ENCODE data around the gene ARMC6.

Gene ARMC6

GRCh38 chr19:19033426-19034203 lies at the start of gene ARMC6, which contains the start of gene SUGP2:
Gene ARMC6, plus strand, starts transcription at chr19:19033603. Its CDS starts 607 bp downstream, at chr19:19034210.
Gene SUGP2, minus strand, starts transcription at chr19:19033517. Its CDS starts 2,446 bp downstream, at chr19:19031071.
- peak within 1 kb of the TSS; percentile 98 for H3K4me2 ChIP-seq (ENCODE audit: low read depth, low read length, poor library complexity, severe bottlenecking)
- peak within 1 kb of the TSS; percentile 79 for H3K4me3 ChIP-seq (ENCODE audit: insufficient read depth, low read length, poor library complexity, severe bottlenecking)
- no peaks in the 10 kb centered on the region for H3K9me2 ChIP-seq (replicated peaks; ENCODE audit: insufficient read depth, low read length)
- H3K27me3 ChIP-seq (ENCODE audit: low read length) = no peaks in the 10 kb centered on the region
- TF ChIP-seq EZH2phosphoT487 (conservative IDR thresholded peaks at IDR 0.05; ENCODE audit: low read length) (no peak), CTCF (IDR thresholded peaks at IDR 0.05; ENCODE audit: insufficient read depth, low read length, poor library complexity, severe bottlenecking) (no peak)
- peaks cover 13% of the 10 kb centered on the region for H3K36me3 ChIP-seq (ENCODE audit: low read length)
- H3K27ac ChIP-seq (ENCODE audit: low read depth, low read length) = peak within 1 kb of the TSS; percentile 81
- H3F3A ChIP-seq (ENCODE audit: insufficient read depth) = no peaks in the 10 kb centered on the region
- peaks cover 84% of the 10 kb centered on the region for H3K79me2 ChIP-seq (ENCODE audit: insufficient read depth, low read length)
- peak within 1 kb of the TSS; percentile 81 for H3K9ac ChIP-seq (ENCODE audit: low read length)
- H4K20me1 ChIP-seq (ENCODE audit: low read depth, low read length) = no peaks in the 10 kb centered on the region
- peak within 1 kb of the TSS; percentile 49 for H2AFZ ChIP-seq (ENCODE audit: low read depth, low read length, severe bottlenecking)
- no peaks in the 10 kb centered on the region for H3K9me3 ChIP-seq (ENCODE audit: insufficient read depth, low read length)

GRCh38 chr19:18984251-18984650 lies 49.2 kb upstream of the ARMC6 start:
- no peaks in the 10 kb centered on the region for H3K79me2 ChIP-seq (ENCODE audit: insufficient read depth, low read length)
- no peaks in the 10 kb centered on the region for H3F3A ChIP-seq (ENCODE audit: insufficient read depth)
- no peaks in the 10 kb centered on the region for H4K20me1 ChIP-seq (ENCODE audit: low read depth, low read length)
- no peak overlapping the region for H3K9ac ChIP-seq (ENCODE audit: low read length)
- H3K4me3 ChIP-seq (ENCODE audit: insufficient read depth, low read length, poor library complexity, severe bottlenecking) = no peak overlapping the region
- TF ChIP-seq CTCF (IDR thresholded peaks at IDR 0.05; ENCODE audit: insufficient read depth, low read length, poor library complexity, severe bottlenecking) (no peak), EZH2phosphoT487 (conservative IDR thresholded peaks at IDR 0.05; ENCODE audit: low read length) (no peak)
- H3K4me2 ChIP-seq (ENCODE audit: low read depth, low read length, poor library complexity, severe bottlenecking) = no peak overlapping the region
- H3K9me2 ChIP-seq (replicated peaks; ENCODE audit: insufficient read depth, low read length) = no peaks in the 10 kb centered on the region
- no peaks in the 10 kb centered on the region for H3K36me3 ChIP-seq (ENCODE audit: low read length)
- no peak overlapping the region for H3K27ac ChIP-seq (ENCODE audit: low read depth, low read length)
- H3K9me3 ChIP-seq (ENCODE audit: insufficient read depth, low read length) = no peaks in the 10 kb centered on the region
- no peaks in the 10 kb centered on the region for H3K27me3 ChIP-seq (ENCODE audit: low read length)
- no peak overlapping the region for H2AFZ ChIP-seq (ENCODE audit: low read depth, low read length, severe bottlenecking)

GRCh38 chr19:18985257-18985656 lies 48.1 kb upstream of the ARMC6 start:
- no peaks in the 10 kb centered on the region for H3F3A ChIP-seq (ENCODE audit: insufficient read depth)
- H3K79me2 ChIP-seq (ENCODE audit: insufficient read depth, low read length) = no peaks in the 10 kb centered on the region
- no peaks in the 10 kb centered on the region for H3K36me3 ChIP-seq (ENCODE audit: low read length)
- no peaks in the 10 kb centered on the region for H3K27me3 ChIP-seq (ENCODE audit: low read length)
- H3K4me3 ChIP-seq (ENCODE audit: insufficient read depth, low read length, poor library complexity, severe bottlenecking) = no peak overlapping the region
- no peak overlapping the region for H2AFZ ChIP-seq (ENCODE audit: low read depth, low read length, severe bottlenecking)
- H4K20me1 ChIP-seq (ENCODE audit: low read depth, low read length) = no peaks in the 10 kb centered on the region
- H3K9ac ChIP-seq (ENCODE audit: low read length) = no peak overlapping the region
- H3K27ac ChIP-seq (ENCODE audit: low read depth, low read length) = no peak overlapping the region
- H3K4me2 ChIP-seq (ENCODE audit: low read depth, low read length, poor library complexity, severe bottlenecking) = no peak overlapping the region
- no peak for TF ChIP-seq CTCF (IDR thresholded peaks at IDR 0.05; ENCODE audit: insufficient read depth, low read length, poor library complexity, severe bottlenecking)
- no peak for TF ChIP-seq EZH2phosphoT487 (conservative IDR thresholded peaks at IDR 0.05; ENCODE audit: low read length)
- no peaks in the 10 kb centered on the region for H3K9me2 ChIP-seq (replicated peaks; ENCODE audit: insufficient read depth, low read length)
- no peaks in the 10 kb centered on the region for H3K9me3 ChIP-seq (ENCODE audit: insufficient read depth, low read length)

Measured in SU-DHL-6 (cell line).